Adrenal gland (tissue), 12 donors: ENCODE results near the gene FAM20A. TPM values are rescaled to one million over a fixed set of nuclear protein-coding genes. Genes with fewer than 3 reads are reported as not detected.

ENCODE experiments used
- DNase-seq, 7 donors: peaks; one replicate each; pipeline ENCODE4 v3.0.0-alpha.2; 2019 to 2020
- H3K27ac ChIP-seq, 5 donors: fragments of 200-600 bp; sonication (generic) in 4 of 5; 1 replicate in 3 of 5; 2 replicates in 2 of 5; pipeline versions ENCODE4 v1.5.1 to v1.8.0; 2016 to 2020; ENCODE audit warnings: mild to moderate bottlenecking in 1 of 5
- H3K27me3 ChIP-seq: fragments of 200-600 bp; 2 replicates; pipeline ENCODE4 v1.8.0; 2021
- H3K36me3 ChIP-seq, 2 donors: fragments of 200-600 bp; replicated peaks in 1 of 2; 1 replicate in 1 of 2; 2 replicates in 1 of 2; pipeline versions ENCODE4 v1.5.1 to v1.8.0; 2018 to 2022
- H3K4me1 ChIP-seq, 2 donors: fragments of 200-600 bp; replicated peaks in 1 of 2; 1 replicate in 1 of 2; 2 replicates in 1 of 2; pipeline versions ENCODE4 v1.5.1 to v1.8.0; 2018 to 2021
- H3K4me3 ChIP-seq, 4 donors: fragments of 200-600 bp; sonication (generic) in 3 of 4; one replicate each; pipeline ENCODE4 v1.5.1; 2016 to 2018
- H3K9me3 ChIP-seq, 3 donors: fragments of 200-600 bp; sonication (generic) in 1 of 3; replicated peaks in 1 of 3; 1 replicate in 2 of 3; 2 replicates in 1 of 3; pipeline versions ENCODE4 v1.5.1 to v1.8.0; 2016 to 2021
- CTCF ChIP-seq, 6 experiments: fragments of 450-650 bp in 4 of 6; fragments of 200-600 bp in 2 of 6; sonication (generic) in 1 of 6; IDR thresholded peaks; 1 replicate in 5 of 6; 2 replicates in 1 of 6; pipeline versions ENCODE4 v1.5.1 to v1.8.0; 2016 to 2021; ENCODE audit warnings: antibody characterized with exemption in 6 of 6, mild to moderate bottlenecking in 2 of 6, moderate library complexity in 1 of 6
- POLR2A ChIP-seq, 2 donors: fragments of 450-650 bp; IDR thresholded peaks; one replicate each; pipeline ENCODE4 v1.6.1; 2017; ENCODE audit warnings: antibody characterized with exemption in 2 of 2, mild to moderate bottlenecking in 2 of 2, moderate library complexity in 1 of 2
- WGBS, 4 donors: extraction: QIAGEN DNeasy Blood & Tissue Kit in 2 of 4; methylation state at CpG; one replicate each; pipeline versions ENCODE4 v1.1.5 to v1.1.7; 2013 to 2017; 5-methylcytosine and 5-hydroxymethylcytosine counted together
- intact Hi-C, 2 donors: fragments of 100-400 bp; cut with DNase I; formaldehyde crosslinking; loops; one replicate each; pipeline versions ENCODE4 v1.14.1 to v1.15.0; 2022 to 2023
- polyA plus RNA-seq, 3 donors: library from polyadenylated mRNA; stranded (reverse); fragments of 200-250 nt in 2 of 3; fragments of 350-450 nt in 1 of 3; fragmentation: Illumina TruSeq in 1 of 3; extraction: RNeasy Lipid Tissue Mini Kit (QIAGEN cat#74804) in 1 of 3; gene quantifications; one replicate each; pipeline ENCODE4 v1.2.3, GENCODE V29; 2013 to 2014
- total RNA-seq, 9 donors: library from RNA; depleted of rRNA in 4 of 9; stranded (reverse); fragments of >200 nt in 4 of 9; fragments of 120-200 nt in 1 of 9; fragmentation: NEBNext Ultra II Directional in 1 of 9; extraction: Animal tissue kit (Norgen Biotek cat#: 25700) in 1 of 9; gene quantifications; one replicate each; pipeline versions ENCODE4 v1.1.0 to v1.2.4, GENCODE V29; 2013 to 2023
- donor health status: healthy with polysubstance abuse.
- donor health status: Bipolar disorder and iron deficiency.
- donor health status: DM: yes; HTN: yes; CAD: no.
- donor health status: DM: no; HTN: no; CAD: no.
- donor health status: DM: no; HTN: no; CAD: no.
- donor health status: DM: yes; HTN: yes; CAD: no.

Gene FAM20A
- total and polyA plus RNA-seq, 12 donors: 0.67 to 25.9 (median 8.1) TPM

GRCh38 chr17:68612923-68613292, 11.7 kb upstream of the FAM20A start:
- H3K36me3 ChIP-seq: no peaks in the 10 kb centered on the region
- H3K27ac ChIP-seq: no peak overlapping the region
- no peaks in the 10 kb centered on the region for H3K27me3 ChIP-seq
- TF ChIP-seq CTCF (IDR thresholded peaks at IDR 0.05) (no peak), POLR2A (IDR thresholded peaks at IDR 0.05) (no peak)
- H3K4me1 ChIP-seq: no peaks in the 10 kb centered on the region
- intact Hi-C loops: no loop called here
- no peak overlapping the region for H3K4me3 ChIP-seq
- no peak for DNase-seq
- H3K9me3 ChIP-seq: peaks cover 0 to 15% (median 8%) of the 10 kb centered on the region in 3 donors

GRCh38 chr17:68612209-68612922, 11.2 kb upstream of the FAM20A start:
- no peak for TF ChIP-seq CTCF (IDR thresholded peaks at IDR 0.05)
- TF ChIP-seq POLR2A (IDR thresholded peaks at IDR 0.05): no peak
- no peaks in the 10 kb centered on the region for H3K4me1 ChIP-seq
- 75 to 87% (median 76%) methylated on average over 3 of the region's 3 CpGs for WGBS, 4 donors
- intact Hi-C loops: no loop called here
- no peak for DNase-seq
- H3K9me3 ChIP-seq: peaks cover 0 to 15% (median 8%) of the 10 kb centered on the region in 3 donors
- H3K4me3 ChIP-seq: no peak overlapping the region
- H3K27ac ChIP-seq: no peak overlapping the region
- no peaks in the 10 kb centered on the region for H3K27me3 ChIP-seq
- H3K36me3 ChIP-seq: no peaks in the 10 kb centered on the region

DNA sequence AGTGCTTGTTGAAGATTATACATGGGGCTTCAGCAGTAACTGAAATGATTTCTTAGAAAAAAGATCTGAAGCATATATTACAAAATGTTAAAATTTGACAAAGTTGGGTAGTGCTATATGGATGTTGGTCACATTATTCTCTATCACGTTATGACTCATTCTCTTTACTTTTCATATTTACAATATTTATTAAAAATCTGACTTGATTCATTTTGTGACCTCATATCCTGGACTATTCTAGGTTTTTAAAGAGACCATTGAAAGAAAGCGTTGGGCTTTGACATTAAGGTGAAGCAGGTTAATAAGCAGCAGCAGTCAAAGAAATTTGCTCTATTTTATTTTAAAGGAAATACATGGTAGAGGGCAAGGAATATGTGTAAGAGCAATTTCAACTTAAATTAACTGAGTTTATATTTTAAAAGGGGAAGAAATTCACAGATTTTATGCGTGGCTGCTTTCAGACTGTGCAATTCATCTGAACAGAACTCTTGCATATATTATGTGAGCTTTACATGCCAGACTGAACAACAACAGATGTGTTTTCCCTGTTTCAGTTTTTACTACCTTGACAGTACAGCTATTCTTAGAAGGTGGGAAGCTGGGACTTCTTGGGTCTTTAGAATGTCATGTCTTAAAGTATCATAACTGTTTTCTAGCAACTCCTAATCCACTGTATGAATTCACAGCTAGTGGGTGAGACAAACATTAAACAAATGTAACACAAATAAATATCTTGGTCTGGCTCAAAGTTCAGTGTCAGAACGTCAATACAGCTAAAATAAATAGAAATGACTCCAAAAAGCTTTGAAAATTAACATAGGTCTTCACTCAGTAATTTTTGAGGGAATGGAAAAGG, 10.4 kb upstream of the FAM20A start:
- H3K4me3 ChIP-seq: no peak overlapping the region
- intact Hi-C loops: no loop called here
- no peaks in the 10 kb centered on the region for H3K27me3 ChIP-seq
- H3K9me3 ChIP-seq: peaks cover 0 to 15% (median 8%) of the 10 kb centered on the region in 3 donors
- H3K27ac ChIP-seq: no peak overlapping the region
- H3K4me1 ChIP-seq: no peaks in the 10 kb centered on the region
- 57 to 73% (median 68%) methylated on average over 4 of the region's 4 CpGs for WGBS, 4 donors
- H3K36me3 ChIP-seq: no peaks in the 10 kb centered on the region
- no peak for TF ChIP-seq POLR2A (IDR thresholded peaks at IDR 0.05)
- TF ChIP-seq CTCF (IDR thresholded peaks at IDR 0.05): no peak
- no peak for DNase-seq

GRCh38 chr17:68610554-68610953, 9.4 kb upstream of the FAM20A start:
- WGBS, 4 donors: 75 to 89% (median 78%) methylated on average over 1 of the region's 1 CpG
- no peaks in the 10 kb centered on the region for H3K36me3 ChIP-seq
- H3K4me3 ChIP-seq: no peak overlapping the region
- no peak overlapping the region for H3K27ac ChIP-seq
- H3K27me3 ChIP-seq: no peaks in the 10 kb centered on the region
- H3K4me1 ChIP-seq: no peaks in the 10 kb centered on the region
- no peak for DNase-seq
- TF ChIP-seq CTCF (IDR thresholded peaks at IDR 0.05) (no peak), POLR2A (IDR thresholded peaks at IDR 0.05) (no peak)
- H3K9me3 ChIP-seq: peaks cover 0 to 15% (median 8%) of the 10 kb centered on the region in 3 donors
- intact Hi-C loops: no loop called here
